SIG-M5 (cell line): ENCODE measurements around the gene TWIST2.

Experiments
- DNase-seq: peaks from one replicate; lab custom pipeline; 2025; lab: John Stamatoyannopoulos, UW

TWIST2 gene

GRCh38 chr2:238847841-238848690 is at the start of gene TWIST2:
Gene TWIST2 (plus strand): TSS chr2:238848085. CDS start chr2:238848216, 131 bp downstream.
- DNase-seq: no peak

- DNase-seq: no peak
These were observed 46.1 kb upstream of the TWIST2 start for GRCh38 chr2:238801791-238802190.

- DNase-seq: no peak
These were observed 44.9 kb upstream of the TWIST2 start for GRCh38 chr2:238802957-238803356.

- no peak for DNase-seq
These were observed 43.7 kb upstream of the TWIST2 start for GRCh38 chr2:238803996-238804870.

GRCh38 chr2:238808761-238809160 is 39.1 kb upstream of the TWIST2 start:
- no peak for DNase-seq

GRCh38 chr2:238810321-238810720 is 37.6 kb upstream of the TWIST2 start:
- no peak for DNase-seq

- DNase-seq: no peak
These were observed 36.6 kb upstream of the TWIST2 start for GRCh38 chr2:238811293-238811692.

GRCh38 chr2:238811759-238812158 is 36.1 kb upstream of the TWIST2 start:
- no peak for DNase-seq

- no peak for DNase-seq
These were observed 34.8 kb upstream of the TWIST2 start for GRCh38 chr2:238813109-238813508.

- no peak for DNase-seq
These were observed 33.1 kb upstream of the TWIST2 start for GRCh38 chr2:238814815-238815214.

GRCh38 chr2:238816291-238816690 is 31.6 kb upstream of the TWIST2 start:
- DNase-seq: no peak

- DNase-seq: no peak
These were observed 30.5 kb upstream of the TWIST2 start for GRCh38 chr2:238817382-238817781.

GRCh38 chr2:238817891-238818290 is 30.0 kb upstream of the TWIST2 start:
- DNase-seq: no peak

- no peak for DNase-seq
These were observed 29.3 kb upstream of the TWIST2 start for GRCh38 chr2:238818561-238818960.

GRCh38 chr2:238820197-238820596 is 27.7 kb upstream of the TWIST2 start:
- no peak for DNase-seq

- no peak for DNase-seq
These were observed 27.0 kb upstream of the TWIST2 start for GRCh38 chr2:238820916-238821315.

GRCh38 chr2:238821391-238821790 is 26.5 kb upstream of the TWIST2 start:
- no peak for DNase-seq

GRCh38 chr2:238821944-238822670 is 25.8 kb upstream of the TWIST2 start:
- no peak for DNase-seq

GRCh38 chr2:238822955-238823354 is 24.9 kb upstream of the TWIST2 start:
- no peak for DNase-seq

- no peak for DNase-seq
These were observed 16.7 kb upstream of the TWIST2 start for GRCh38 chr2:238831177-238831576.

- DNase-seq: no peak
These were observed 12.9 kb upstream of the TWIST2 start for GRCh38 chr2:238834982-238835381.

- no peak for DNase-seq
These were observed 12.1 kb upstream of the TWIST2 start for GRCh38 chr2:238835726-238836301.
